ENCODE data around the gene CFAP100.

CFAP100 gene

GRCh38 chr3:126373682-126374601, 20.8 kb upstream of the CFAP100 start:
- in situ Hi-C loops (cut with MboI; ENCODE audit: low sequenced_read_pairs), result no loop called here

DNA sequence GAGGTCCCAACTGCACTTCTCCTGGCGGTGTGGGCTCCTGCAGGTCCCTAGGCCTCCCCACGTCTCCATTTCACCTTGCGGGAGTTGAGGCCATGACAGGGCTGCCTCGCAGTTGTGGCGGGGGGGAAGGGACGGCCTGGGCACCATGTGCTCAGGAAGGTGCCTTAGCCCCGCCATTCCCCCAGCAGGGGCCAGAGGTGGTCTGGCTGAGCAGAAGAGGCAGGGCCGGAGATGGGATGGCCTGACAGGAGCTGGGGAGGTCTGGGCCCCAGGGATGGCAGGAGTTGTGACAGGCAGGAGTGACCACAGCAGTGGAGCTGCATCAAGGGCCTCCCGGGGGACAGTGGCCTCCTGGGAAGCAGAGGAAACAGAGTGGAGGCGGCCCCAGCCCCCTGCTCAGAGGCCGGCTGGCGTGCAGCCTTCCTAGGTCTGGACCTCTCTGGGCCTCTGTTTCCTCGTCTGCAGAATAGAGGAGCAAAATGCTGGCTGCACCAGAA, 18.8 kb upstream of the CFAP100 start:
- in situ Hi-C loops (cut with MboI; ENCODE audit: low sequenced_read_pairs), result no loop called here

GRCh38 chr3:126376444-126376843, 18.3 kb upstream of the CFAP100 start:
- in situ Hi-C loops (cut with MboI; ENCODE audit: low sequenced_read_pairs), result no loop called here

DNA sequence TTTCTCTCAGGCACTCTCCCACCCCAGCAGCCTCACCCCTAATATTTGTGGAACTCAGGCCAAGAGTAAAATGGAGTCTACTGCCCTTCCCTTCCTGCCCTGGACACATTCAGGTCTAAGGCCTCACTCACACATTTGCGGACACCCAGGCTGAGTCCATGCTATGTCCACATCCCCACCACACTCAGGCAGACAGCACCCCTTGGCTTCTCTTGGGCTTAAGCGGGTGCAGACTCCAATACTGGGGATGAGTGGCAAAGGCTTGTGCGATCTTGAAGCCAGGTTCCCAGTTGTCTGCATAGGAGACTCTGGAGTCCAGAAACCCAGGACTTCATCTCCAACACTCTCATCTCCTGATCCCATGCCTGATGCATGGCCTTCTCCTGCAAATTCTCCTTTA, 17.5 kb upstream of the CFAP100 start:
- in situ Hi-C loops (cut with MboI; ENCODE audit: low sequenced_read_pairs), result no loop called here

DNA sequence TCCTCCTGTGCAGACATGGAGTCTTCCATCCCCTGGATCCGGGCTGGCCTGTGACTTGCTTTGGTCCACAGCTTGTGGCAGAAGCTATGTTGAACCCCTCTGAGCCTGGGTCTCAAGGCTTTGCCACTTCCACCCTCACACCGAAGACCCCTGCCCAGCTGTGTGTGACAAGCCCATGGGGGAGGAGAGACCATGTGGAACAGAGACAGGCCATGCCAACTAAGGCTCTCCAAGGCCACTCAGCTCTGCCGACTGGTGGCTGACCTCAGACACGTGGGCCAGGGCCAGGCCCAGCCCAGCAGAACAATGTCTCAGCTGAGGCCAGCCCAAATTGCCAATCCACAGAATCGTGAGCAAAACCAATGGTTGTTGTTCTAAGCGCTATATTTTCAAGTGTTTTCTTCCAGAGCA, 16.4 kb upstream of the CFAP100 start:
- in situ Hi-C loops (cut with MboI; ENCODE audit: low sequenced_read_pairs), result no loop called here

DNA sequence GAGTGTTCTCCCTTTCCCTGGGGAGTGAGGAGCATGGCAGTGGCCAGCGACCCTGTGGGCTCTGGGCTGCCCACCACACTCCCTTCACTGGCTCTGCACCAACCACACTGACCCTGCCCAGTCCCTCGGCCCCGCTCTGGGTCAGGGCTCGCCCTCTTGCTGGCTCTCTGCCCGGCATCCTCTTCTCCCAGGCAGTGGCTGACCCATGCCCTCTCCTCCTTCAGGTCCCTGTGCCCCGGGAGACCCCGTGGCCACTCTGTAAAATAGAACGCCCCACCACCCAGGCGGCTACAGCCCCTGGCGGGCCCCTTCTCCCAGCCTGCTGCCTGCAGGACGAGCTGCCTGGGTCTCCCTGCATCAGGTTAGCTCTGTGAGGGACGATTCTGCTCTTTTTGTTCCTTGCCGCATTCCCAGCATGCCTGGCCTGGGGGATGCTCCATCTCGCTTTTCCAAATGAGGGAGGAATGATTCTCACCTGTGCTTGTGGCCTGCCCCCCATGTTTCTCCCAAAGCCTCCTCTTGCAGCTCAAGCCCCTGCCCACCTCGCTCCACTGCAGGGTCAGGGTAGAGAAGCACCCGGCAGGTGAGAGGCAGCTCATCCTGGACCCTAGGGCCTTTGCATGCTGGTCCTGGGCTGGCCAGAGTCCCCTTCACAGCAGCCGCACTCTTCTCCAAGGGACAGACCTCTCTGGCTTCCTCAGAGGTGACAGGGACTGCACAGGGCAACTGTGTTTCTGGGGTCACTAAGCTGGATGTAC, 14.5 kb upstream of the CFAP100 start:
- in situ Hi-C loops (cut with MboI; ENCODE audit: low sequenced_read_pairs), result no loop called here

DNA sequence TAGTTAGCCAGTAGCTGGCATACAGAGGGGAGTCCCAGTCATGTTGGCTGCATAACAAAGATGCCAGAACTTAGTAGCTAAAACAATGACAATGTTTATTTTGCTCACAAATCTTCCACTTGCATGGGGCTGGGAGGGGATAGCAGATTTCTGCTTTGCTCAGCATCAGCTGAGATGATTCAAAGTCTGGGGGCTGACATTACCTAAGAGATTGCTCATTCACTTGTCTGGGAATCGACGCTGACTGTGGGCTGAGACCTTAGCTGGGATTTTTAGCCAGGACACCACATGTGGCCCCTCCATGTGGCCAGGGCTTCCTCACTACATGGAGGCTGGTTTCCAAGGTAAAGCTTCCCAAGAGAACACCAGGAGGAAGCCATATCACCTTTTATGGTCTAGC, 12.7 kb upstream of the CFAP100 start:
- in situ Hi-C loops (cut with MboI; ENCODE audit: low sequenced_read_pairs), result no loop called here

DNA sequence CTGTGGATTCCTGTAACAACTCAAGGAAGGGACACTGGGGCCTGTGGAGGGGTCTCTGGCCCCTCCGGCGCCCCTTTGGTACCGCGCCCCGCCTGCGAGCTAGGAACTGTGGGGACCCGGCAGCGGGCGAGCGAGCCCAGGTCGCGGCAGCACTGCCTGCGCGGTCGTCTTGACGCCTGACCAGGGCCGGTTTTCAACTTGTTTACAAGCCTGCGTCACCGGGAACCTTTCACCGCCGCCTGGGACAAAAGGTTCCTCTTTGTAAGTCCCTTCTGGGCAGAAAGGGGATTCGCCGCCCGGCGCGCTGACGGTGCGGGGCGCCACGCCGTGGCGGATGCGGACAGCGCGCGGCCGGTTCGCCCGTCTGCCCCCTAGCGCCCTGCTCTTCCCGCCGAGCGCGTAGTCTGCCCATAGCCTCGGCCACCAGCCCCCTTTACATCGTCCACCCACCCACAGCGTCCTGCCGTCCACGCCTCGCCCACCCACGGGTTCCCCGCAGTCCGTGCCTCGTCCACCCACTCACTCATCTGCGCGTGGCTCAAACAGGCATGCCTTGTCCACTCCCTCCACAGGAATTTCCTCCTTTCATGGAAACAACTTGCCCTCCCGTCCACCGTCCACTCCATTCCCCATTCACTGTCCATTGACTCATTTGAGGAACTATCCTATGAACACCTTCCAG, 5.5 kb upstream of the CFAP100 start:
- in situ Hi-C loops (cut with MboI; ENCODE audit: low sequenced_read_pairs), result no loop called here

GRCh38 chr3:126389794-126390146, 4.9 kb upstream of the CFAP100 start:
- in situ Hi-C loops (cut with MboI; ENCODE audit: low sequenced_read_pairs), result no loop called here

DNA sequence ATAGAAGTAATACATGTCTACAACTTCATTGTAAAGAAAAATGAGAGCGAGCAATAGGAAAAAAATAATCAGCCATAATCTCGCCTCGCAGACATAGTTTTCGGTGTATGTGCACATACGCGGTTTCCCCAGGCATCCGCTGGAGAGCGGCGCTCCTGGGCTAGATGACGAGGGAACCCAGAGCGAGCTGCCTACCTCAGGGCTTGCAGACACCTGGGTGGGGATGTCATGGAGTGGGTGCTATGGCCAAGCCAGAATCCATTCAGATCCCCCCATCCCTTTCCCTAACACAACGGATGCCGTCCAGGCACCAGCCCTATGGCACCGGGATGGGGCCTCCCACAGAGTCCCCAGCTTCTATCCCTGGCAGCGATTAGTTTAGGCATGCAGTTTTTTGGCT, 4.5 kb upstream of the CFAP100 start:
- in situ Hi-C loops (cut with MboI; ENCODE audit: low sequenced_read_pairs), result no loop called here

DNA sequence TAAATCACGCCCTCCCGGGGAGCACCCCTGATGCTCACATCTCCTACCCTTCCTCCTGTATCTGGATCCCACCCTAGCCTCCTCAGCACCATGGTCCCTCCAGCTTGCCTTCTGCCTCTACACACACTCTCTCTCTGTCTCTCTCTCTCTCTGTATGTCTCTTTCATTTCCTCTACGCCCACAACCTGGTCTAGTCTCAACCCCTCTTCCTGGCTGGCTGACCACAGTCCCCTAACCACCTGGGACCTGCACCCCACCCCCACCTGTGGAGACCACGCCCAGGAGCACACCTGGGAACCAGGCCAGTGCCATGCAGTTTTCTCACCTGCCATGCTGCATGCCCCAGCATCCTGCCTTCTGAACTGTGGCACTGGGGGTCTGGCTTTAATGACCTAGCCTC, 4.0 kb upstream of the CFAP100 start:
- in situ Hi-C loops (cut with MboI; ENCODE audit: low sequenced_read_pairs), result no loop called here

DNA sequence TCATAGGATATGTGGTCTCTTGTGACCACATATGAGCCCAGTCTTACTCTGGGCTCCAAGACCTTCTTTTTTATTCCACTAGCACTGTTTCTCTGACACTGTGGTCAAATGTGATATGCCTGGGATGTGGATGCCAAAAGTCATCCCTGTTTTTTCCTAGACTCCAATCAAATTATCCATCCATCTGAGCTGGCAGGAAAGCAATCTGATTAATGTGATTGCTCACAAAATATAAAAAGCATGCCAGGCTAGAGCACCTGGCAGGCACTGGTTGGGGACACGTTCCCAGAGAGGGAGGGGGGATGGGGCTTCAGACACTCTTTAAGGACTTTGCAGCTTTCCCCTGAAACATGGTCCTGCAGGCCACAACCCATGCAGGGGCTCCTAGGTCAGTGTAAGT, 3.1 kb upstream of the CFAP100 start:
- in situ Hi-C loops (cut with MboI; ENCODE audit: low sequenced_read_pairs), result no loop called here

DNA sequence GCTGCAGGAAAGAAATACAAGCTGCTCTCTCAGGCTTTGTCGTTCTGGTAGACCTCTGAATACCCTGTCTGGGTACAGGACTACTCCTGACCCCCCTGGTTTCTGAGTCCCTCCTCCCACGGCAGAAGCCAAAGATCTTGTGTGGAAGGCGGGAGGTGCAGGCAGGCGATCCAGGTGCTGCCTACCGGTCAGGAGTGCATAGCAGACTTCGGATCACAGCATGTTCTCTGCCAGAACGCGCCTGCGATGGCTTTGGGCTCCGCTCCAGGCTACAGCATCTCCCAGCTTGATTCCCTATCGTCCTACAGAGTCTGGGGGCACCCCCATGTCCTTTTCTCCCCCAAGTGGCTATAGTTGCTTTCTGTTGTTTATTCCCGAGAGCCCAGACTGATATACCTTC, 2.5 kb upstream of the CFAP100 start:
- in situ Hi-C loops (cut with MboI; ENCODE audit: low sequenced_read_pairs), result no loop called here

- in situ Hi-C loops (cut with MboI; ENCODE audit: low sequenced_read_pairs), result no loop called here
Measured at GRCh38 chr3:126393563-126393962, 1.1 kb upstream of the CFAP100 start.

GRCh38 chr3:126394977-126395321, 240 bp downstream of the CFAP100 start:
- in situ Hi-C loops (cut with MboI; ENCODE audit: low sequenced_read_pairs), result no loop called here

GRCh38 chr3:126395846-126396513, 1.3 kb downstream of the CFAP100 start:
- in situ Hi-C loops (cut with MboI; ENCODE audit: low sequenced_read_pairs), result no loop called here

- in situ Hi-C loops (cut with MboI; ENCODE audit: low sequenced_read_pairs), result no loop called here
Measured at GRCh38 chr3:126396536-126396935, 1.8 kb downstream of the CFAP100 start.

DNA sequence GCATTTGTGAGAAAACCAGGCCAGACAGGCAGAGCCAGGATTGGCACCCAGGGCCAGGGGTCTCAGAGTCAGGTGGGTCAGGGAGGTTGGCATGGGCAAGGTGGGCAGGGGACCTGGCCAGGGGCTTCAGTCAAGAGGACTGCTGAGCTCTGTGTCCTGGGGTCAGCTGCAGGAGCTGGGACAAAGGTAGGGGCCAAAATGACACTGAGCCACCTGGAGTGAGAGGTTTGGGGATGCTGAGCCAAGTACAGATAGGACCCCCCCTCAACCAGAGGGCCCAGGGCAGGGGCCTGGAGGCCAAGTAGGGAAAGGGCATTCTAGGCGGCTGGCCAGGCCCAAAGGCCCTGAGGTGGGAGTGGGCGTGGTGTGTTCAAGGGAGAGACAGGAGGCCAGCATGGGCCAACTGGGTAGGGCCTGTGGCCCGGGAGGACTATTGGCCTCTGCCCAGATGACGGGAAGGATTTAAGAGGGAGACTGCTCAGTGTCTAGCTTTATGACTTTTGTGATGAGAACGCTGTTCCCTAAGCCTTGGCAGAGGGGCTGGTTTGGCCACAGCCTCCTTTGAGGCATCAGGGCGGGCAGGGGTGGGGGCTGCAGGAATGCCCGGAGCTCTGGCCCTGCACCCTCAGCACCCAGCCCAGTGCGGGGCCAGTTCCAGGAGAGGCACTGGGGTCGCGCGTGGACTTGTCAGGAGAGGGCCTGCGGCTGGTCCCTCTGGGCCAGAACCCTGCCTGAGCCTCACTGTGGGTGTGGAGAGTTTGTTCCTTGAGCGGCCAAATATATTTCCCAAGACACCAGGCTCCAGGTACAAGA, 3.1 kb downstream of the CFAP100 start:
- in situ Hi-C loops (cut with MboI; ENCODE audit: low sequenced_read_pairs), result no loop called here

DNA sequence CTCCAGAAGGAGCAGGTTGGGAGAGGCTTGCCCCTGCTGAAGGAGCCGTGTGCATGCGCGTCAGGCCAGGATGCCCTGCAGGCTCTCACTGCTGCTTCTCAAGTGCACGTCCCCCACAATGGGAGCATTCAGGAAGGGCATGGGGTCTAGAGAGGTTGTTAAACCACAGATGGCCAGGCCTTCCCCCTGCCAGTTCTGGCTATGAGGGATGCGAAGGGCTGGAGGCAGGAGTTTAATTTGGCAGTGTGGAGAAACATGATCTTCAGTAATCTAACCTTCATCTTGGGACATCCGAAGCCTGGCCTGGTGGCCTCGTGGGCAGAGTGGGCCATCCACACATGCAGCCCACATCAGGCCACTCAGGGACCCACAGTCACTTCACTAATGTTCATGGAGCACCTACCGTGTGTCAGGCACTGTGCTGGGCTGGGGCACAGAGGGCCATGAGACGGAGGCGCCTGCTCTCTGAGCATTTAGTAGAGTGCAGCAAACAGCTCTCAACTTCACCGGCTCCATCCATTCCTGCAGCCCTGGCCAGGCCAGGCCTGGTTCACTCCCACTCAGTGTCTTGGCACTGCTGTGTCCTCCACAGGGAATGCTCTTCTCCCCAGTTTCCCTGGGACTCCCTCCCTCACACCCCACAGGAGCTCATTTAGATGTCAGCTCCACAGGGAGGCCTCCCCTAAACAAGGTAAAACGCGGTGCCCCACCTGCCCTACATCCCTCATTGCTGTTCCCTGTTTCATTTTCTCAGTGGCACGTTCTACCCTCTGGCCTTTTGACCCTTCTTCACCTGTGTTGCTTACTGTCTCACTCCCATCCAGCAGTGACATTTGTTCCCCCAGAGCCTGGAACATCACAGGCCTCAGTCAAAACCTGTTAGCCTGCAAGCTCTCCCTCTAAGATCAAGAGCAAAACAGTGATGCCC, 4.0 kb downstream of the CFAP100 start:
- in situ Hi-C loops (cut with MboI; ENCODE audit: low sequenced_read_pairs), result no loop called here

All from HL-60/S4 treated with phorbol 12-myristate 13-acetate at 8.2 ng/mL for 4 days and 3 days (cell line).